GM12878 (cell line): Measurements from ENCODE around the gene AGK. TPM values are rescaled to one million over a fixed set of nuclear protein-coding genes. Genes with fewer than 3 reads are reported as not detected.

Experiments used
- CHD2 ChIP-seq: IDR thresholded peaks from 2 replicates; pipeline ENCODE4 v1.6.1; 2011; ENCODE audit warnings: low read depth, low read length, improper control_type of control experiment, borderline replicate concordance
- CTCF ChIP-seq, 3 experiments: IDR thresholded peaks in 2 of 3; conservative IDR thresholded peaks in 1 of 3; 2 replicates each; pipeline ENCODE4 v1.5.1; 2011; ENCODE audit warnings: low read depth in 3 of 3, low read length in 3 of 3, mild to moderate bottlenecking in 3 of 3, control low read depth in 2 of 3, moderate library complexity in 2 of 3, inconsistent platforms in 1 of 3, mixed read lengths in 1 of 3; ENCODE audit not compliant: control insufficient read depth in 2 of 3, insufficient read depth in 1 of 3; ENCODE audit errors: extremely low read depth in 1 of 3
- E2F4 ChIP-seq: IDR thresholded peaks from 2 replicates; pipeline ENCODE4 v1.6.1; 2012; ENCODE audit warnings: low read depth, low read length, improper control_type of control experiment
- E4F1 ChIP-seq: fragments of 450-650 bp; IDR thresholded peaks from 2 replicates; pipeline ENCODE4 v1.6.1; 2018; ENCODE audit warnings: borderline replicate concordance, mild to moderate bottlenecking; ENCODE audit not compliant: partially characterized antibody
- GATAD2B ChIP-seq: fragments of 450-650 bp; conservative IDR thresholded peaks from 2 replicates; pipeline ENCODE4 v1.6.1; 2017; ENCODE audit warnings: low read depth, mild to moderate bottlenecking, moderate library complexity
- IRF4 ChIP-seq: IDR thresholded peaks from 2 replicates; pipeline ENCODE4 v1.6.1; 2011; ENCODE audit warnings: low read depth, low read length
- KAT2A ChIP-seq: conservative IDR thresholded peaks from 2 replicates; pipeline ENCODE4 v1.6.1; 2011; ENCODE audit warnings: low read depth, low read length; ENCODE audit not compliant: control insufficient read depth
- NBN ChIP-seq: fragments of 450-650 bp; IDR thresholded peaks from 2 replicates; pipeline ENCODE4 v1.6.1; 2016
- NR2C1 ChIP-seq: fragments of 450-650 bp; IDR thresholded peaks from 2 replicates; pipeline ENCODE4 v1.6.1; 2017; ENCODE audit warnings: antibody characterized with exemption, mild to moderate bottlenecking, moderate library complexity
- NR2C2 ChIP-seq: IDR thresholded peaks from 2 replicates; pipeline ENCODE4 v1.6.1; 2011; ENCODE audit warnings: borderline replicate concordance, low read depth; ENCODE audit not compliant: control insufficient read depth, insufficient read length
- NR2F1 ChIP-seq: fragments of 450-650 bp; conservative IDR thresholded peaks from 2 replicates; pipeline ENCODE4 v1.6.1; 2017; ENCODE audit warnings: mild to moderate bottlenecking
- NRF1 ChIP-seq: conservative IDR thresholded peaks from 2 replicates; pipeline ENCODE4 v1.6.1; 2011; ENCODE audit warnings: mild to moderate bottlenecking, low read depth, low read length, improper control_type of control experiment
- PAX5 ChIP-seq: IDR thresholded peaks from 2 replicates; pipeline ENCODE4 v1.6.1; 2011; ENCODE audit warnings: low read depth, low read length, borderline replicate concordance
- PKNOX1 ChIP-seq: fragments of 450-650 bp; IDR thresholded peaks from 2 replicates; pipeline ENCODE4 v1.6.1; 2016; ENCODE audit warnings: mild to moderate bottlenecking
- PML ChIP-seq: IDR thresholded peaks from 2 replicates; pipeline ENCODE4 v1.6.1; 2012; ENCODE audit warnings: low read length, inconsistent platforms
- POLR2A ChIP-seq: IDR thresholded peaks from 2 replicates; pipeline ENCODE4 v1.6.1; 2011; ENCODE audit warnings: low read depth, mild to moderate bottlenecking, low read length
- RAD21 ChIP-seq: IDR thresholded peaks from 2 replicates; pipeline ENCODE4 v1.6.1; 2011; ENCODE audit warnings: mild to moderate bottlenecking, low read depth, low read length, moderate library complexity; ENCODE audit not compliant: insufficient read depth
- RAD51 ChIP-seq: fragments of 450-650 bp; IDR thresholded peaks from 2 replicates; pipeline ENCODE4 v1.6.1; 2016; ENCODE audit warnings: moderate library complexity, mild to moderate bottlenecking, inconsistent platforms
- SREBF2 ChIP-seq: IDR thresholded peaks from 2 replicates; pipeline ENCODE4 v1.6.1; 2012; ENCODE audit warnings: mild to moderate bottlenecking, low read length
- STAT3 ChIP-seq: IDR thresholded peaks from 2 replicates; pipeline ENCODE4 v1.6.1; 2011; ENCODE audit warnings: low read depth, low read length, improper control_type of control experiment
- TCF3 ChIP-seq: IDR thresholded peaks from 2 replicates; pipeline ENCODE4 v1.6.1; 2012; ENCODE audit warnings: low read depth, mild to moderate bottlenecking, low read length, borderline replicate concordance; ENCODE audit not compliant: insufficient read depth
- YBX1 ChIP-seq: fragments of 450-650 bp; IDR thresholded peaks from 2 replicates; pipeline ENCODE4 v1.6.1; 2016; ENCODE audit warnings: antibody characterized with exemption
- ZNF24 ChIP-seq: fragments of 450-650 bp; IDR thresholded peaks from 2 replicates; pipeline ENCODE4 v1.6.1; 2017; ENCODE audit warnings: antibody characterized with exemption, mild to moderate bottlenecking
- ZSCAN29 ChIP-seq: fragments of 450-650 bp; IDR thresholded peaks from 2 replicates; pipeline ENCODE4 v1.6.1; 2017; ENCODE audit warnings: mild to moderate bottlenecking, moderate library complexity
- polyA plus RNA-seq, 11 experiments: library from polyadenylated mRNA; depleted of rRNA in 4 of 11; unstranded in 6 of 11; stranded (reverse) in 5 of 11; fragments of >200 nt; fragmentation: Nextera tagmentation in 4 of 11; fragmentation: Illumina TruSeq in 1 of 11; extraction: Ambion mirVana in 4 of 11; extraction: Trizol in 1 of 11; gene quantifications; 1 replicate in 1 of 11; 2 replicates in 10 of 11; pipeline versions ENCODE4 v1.2.1 to v1.2.3, GENCODE V29; 2011 to 2016; ENCODE audit warnings: inconsistent platforms in 2 of 11, missing spikeins in 2 of 11, low read depth in 1 of 11
- total RNA-seq, 4 experiments: library from RNA; depleted of rRNA in 3 of 4; stranded (reverse); fragments of >200 nt in 3 of 4; fragmentation: Illumina TruSeq in 1 of 4; extraction: Trizol in 1 of 4; gene quantifications; 2 replicates each; pipeline versions ENCODE4 v1.2.1 to v1.2.3, GENCODE V29; 2013 to 2021

Gene AGK
- total and polyA plus RNA-seq, 10 of the 15 experiments (the other 5 are each of a cell fraction or from before 2014, with no cell fraction given), result 32.5 to 85.6 (median 47.8) TPM

GRCh38 chr7:141585592-141586510 is 34.6 kb downstream of the AGK start (continued):
- TF ChIP-seq CHD2 (no peak), E2F4 (no peak), RAD51 (no peak), STAT3 (no peak), NRF1 (no peak), ZSCAN29 (no peak), PML (no peak), YBX1 (no peak), RAD21 (no peak), GATAD2B (no peak), PKNOX1 (no peak), E4F1 (no peak), SREBF2 (no peak), CTCF (IDR thresholded peaks at IDR 0.05 in 2 of 3, conservative IDR thresholded peaks at IDR 0.05 in 1 of 3; ENCODE audit: control insufficient read depth in 2 of 3, extremely low read depth in 1 of 3, insufficient read depth in 1 of 3, low read depth in 3 of 3, low read length in 3 of 3) (no peak), NBN (no peak), IRF4 (no peak), POLR2A (no peak), NR2C1 (no peak), PAX5 (no peak), ZNF24 (no peak; the same call in 1 of the 2 replicates), NR2C2 (no peak), KAT2A (no peak), TCF3 (no peak), NR2F1 (0 out of 2 replicates have a peak, but pooled peaks have one; percentile 42)
